ENCODE data around the gene SMC5.

- no peak for TF ChIP-seq CTCF (IDR thresholded peaks at IDR 0.05)
- no peak for TF ChIP-seq POLR2A (IDR thresholded peaks at IDR 0.05)
Measured at GRCh38 chr9:70222354-70222753, 36.4 kb upstream of the SMC5 start.
